BE2C (cell line): ENCODE measurements around the gene IER5.
A peak's percentile ranks its signal among the peaks of the same experiment; 100 is the strongest.

Source experiments
- DNase-seq: peaks from one replicate; pipeline ENCODE4 v3.0.0-alpha.2; 2020
- H3K27me3 ChIP-seq: fragments of 250-450 bp; sonication (Bioruptor Pico); 2 replicates; pipeline ENCODE4 v1.5.1; 2020; ENCODE audit warnings: mild to moderate bottlenecking
- H3K36me3 ChIP-seq: fragments of 250-450 bp; sonication (Bioruptor Pico); 2 replicates; pipeline ENCODE4 v1.5.1; 2020; ENCODE audit warnings: mild to moderate bottlenecking
- H3K4me1 ChIP-seq: fragments of 250-450 bp; sonication (Bioruptor Pico); 2 replicates; pipeline ENCODE4 v1.5.1; 2020
- H3K4me3 ChIP-seq: 2 replicates; pipeline ENCODE4 v1.5.1; 2011; ENCODE audit warnings: low read depth, low read length
- H3K9me3 ChIP-seq: fragments of 250-450 bp; sonication (Bioruptor Pico); 2 replicates; pipeline ENCODE4 v1.5.1; 2020
- TF ChIP-seq, protein P1 (sequence below): IDR thresholded peaks from 2 replicates; pipeline ENCODE4 v1.5.1; 2012; ENCODE audit warnings: mild to moderate bottlenecking, low read depth, low read length

Gene IER5

DNA sequence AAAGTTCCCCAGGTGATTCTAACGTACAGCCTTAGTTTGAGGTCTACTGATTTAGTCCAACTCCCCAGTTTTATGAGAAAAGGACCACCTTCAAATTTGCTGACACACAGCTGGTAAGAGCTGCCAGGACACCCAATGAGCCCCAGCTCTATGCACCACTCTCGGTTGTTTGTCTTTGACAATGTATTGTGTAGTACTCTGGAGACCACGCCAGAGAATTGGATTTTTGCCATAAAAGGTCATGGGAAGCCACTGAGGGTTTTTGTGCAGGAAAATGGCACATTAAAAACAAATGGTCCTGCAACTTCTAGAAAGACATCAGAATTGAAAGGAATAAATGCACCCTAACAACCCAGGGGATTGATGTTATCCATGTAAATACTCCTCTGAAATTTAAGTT lies 7.1 kb upstream of the IER5 start:
- H3K4me1 ChIP-seq: no peaks in the 10 kb centered on the region; the same call in 1 of the 2 replicates
- no peaks in the 10 kb centered on the region for H3K27me3 ChIP-seq
- TF ChIP-seq, protein P1, sequence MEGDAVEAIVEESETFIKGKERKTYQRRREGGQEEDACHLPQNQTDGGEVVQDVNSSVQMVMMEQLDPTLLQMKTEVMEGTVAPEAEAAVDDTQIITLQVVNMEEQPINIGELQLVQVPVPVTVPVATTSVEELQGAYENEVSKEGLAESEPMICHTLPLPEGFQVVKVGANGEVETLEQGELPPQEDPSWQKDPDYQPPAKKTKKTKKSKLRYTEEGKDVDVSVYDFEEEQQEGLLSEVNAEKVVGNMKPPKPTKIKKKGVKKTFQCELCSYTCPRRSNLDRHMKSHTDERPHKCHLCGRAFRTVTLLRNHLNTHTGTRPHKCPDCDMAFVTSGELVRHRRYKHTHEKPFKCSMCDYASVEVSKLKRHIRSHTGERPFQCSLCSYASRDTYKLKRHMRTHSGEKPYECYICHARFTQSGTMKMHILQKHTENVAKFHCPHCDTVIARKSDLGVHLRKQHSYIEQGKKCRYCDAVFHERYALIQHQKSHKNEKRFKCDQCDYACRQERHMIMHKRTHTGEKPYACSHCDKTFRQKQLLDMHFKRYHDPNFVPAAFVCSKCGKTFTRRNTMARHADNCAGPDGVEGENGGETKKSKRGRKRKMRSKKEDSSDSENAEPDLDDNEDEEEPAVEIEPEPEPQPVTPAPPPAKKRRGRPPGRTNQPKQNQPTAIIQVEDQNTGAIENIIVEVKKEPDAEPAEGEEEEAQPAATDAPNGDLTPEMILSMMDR: no peak
- H3K9me3 ChIP-seq: no peaks in the 10 kb centered on the region
- H3K36me3 ChIP-seq: no peaks in the 10 kb centered on the region
- DNase-seq: no peak
- no peak overlapping the region for H3K4me3 ChIP-seq

DNA sequence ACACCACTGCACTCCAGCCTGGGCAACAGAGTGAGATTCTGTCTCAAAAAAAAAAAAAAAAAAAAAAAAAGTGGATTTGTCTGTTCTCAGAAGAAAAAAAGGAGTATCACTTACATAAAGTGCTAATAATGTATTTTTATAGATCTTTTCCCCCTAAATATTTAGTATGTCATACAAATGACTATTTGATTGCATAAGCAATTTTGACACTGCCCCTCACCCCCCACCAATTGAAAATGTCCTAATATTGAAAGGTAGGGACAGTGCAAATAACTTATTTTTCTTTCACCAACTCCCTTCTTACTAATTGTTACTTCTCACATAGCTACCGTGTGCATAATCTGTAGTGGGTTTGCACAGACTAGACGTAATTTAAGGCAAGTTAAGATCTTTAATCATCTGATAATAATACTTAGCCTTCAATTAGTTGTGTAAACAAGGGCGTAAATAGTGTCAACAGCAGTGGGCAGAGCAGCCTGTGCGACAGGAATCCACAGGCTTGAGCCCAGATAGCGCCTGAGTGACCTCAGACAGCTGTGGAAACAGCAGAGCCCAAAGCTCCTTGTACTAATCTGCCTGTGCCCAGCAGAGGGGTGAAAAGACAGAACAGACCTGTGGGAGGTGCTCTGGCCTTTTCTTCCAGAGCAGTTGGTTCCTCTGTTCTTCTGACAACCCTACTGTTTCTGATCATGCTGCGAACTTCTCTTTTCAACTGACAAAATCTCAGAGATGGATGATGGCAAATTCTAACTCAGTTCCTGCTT lies 4.5 kb upstream of the IER5 start:
- DNase-seq: peak; percentile 63
- Histone ChIP-seq H3K27me3 (no peaks in the 10 kb centered on the region), H3K4me1 (no peaks in the 10 kb centered on the region; the same call in 1 of the 2 replicates), H3K4me3 (no peak overlapping the region), H3K9me3 (no peaks in the 10 kb centered on the region), H3K36me3 (no peaks in the 10 kb centered on the region)
- TF ChIP-seq, protein P1: peak; percentile 71

DNA sequence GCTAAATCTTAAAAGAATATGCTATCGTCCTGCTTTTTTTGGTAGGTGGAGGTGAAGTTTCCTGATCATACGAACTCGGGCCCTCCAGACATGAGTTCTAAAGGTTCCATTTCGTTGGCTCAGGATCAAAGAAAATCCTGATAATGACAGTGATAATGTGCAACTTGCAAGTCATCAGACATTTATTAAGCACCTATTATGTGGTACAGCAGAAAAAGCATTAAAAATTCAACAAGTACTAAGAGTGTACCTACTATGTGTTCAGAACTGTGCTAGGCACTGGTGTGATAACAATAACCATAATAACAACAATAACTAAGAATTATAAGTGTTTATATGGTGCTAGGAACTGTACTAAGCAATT lies 3.9 kb upstream of the IER5 start:
- H3K4me1 ChIP-seq: no peaks in the 10 kb centered on the region; the same call in 1 of the 2 replicates
- TF ChIP-seq, protein P1: no peak
- H3K36me3 ChIP-seq: no peaks in the 10 kb centered on the region
- no peak overlapping the region for H3K4me3 ChIP-seq
- no peaks in the 10 kb centered on the region for H3K9me3 ChIP-seq
- no peaks in the 10 kb centered on the region for H3K27me3 ChIP-seq
- no peak for DNase-seq

DNA sequence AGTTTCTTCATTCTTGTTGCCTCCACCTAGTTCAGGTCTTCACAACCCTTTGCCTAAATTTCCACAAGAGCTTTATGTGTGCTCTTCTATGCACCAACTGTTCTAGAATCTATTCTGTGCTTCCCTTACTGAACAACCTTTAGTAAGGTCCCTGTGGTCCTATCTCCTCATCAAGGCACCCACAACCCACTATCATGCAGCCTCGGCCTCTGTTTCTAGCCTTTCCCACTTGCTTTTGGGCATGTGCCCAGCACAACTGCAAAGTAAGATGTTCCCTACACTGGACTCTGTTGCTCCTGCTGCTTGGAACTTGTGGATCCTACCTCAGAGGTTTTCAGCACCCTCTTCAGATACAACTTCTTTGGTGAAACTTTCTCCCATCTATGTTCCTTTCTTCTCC lies 2.4 kb upstream of the IER5 start:
- no peaks in the 10 kb centered on the region for H3K27me3 ChIP-seq
- H3K4me1 ChIP-seq: no peaks in the 10 kb centered on the region; the same call in 1 of the 2 replicates
- DNase-seq: no peak
- TF ChIP-seq, protein P1: no peak
- no peaks in the 10 kb centered on the region for H3K9me3 ChIP-seq
- H3K36me3 ChIP-seq: no peaks in the 10 kb centered on the region
- H3K4me3 ChIP-seq: no peak overlapping the region

DNA sequence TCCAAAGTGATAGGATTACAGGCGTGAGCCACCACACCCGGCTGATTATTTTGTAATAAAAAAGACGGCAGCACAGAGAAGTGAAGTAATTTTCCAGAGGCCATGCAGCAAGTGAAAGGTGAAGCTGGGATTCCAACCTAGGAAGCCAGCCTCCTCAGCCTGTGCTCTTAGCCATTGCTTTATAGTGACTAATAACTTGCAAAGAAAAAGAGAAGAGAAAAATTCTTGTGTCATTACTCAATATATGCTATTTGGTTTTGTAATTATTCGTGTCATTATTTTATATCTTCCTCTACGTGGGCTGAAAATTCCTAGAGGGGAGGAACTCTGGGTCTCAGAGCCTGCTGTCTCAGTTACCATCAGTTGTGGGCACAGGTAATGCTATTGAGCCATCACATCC lies 1.6 kb upstream of the IER5 start:
- Histone ChIP-seq H3K4me3 (no peak overlapping the region), H3K4me1 (no peaks in the 10 kb centered on the region), H3K9me3 (no peaks in the 10 kb centered on the region), H3K36me3 (no peaks in the 10 kb centered on the region), H3K27me3 (no peaks in the 10 kb centered on the region)
- no peak for DNase-seq
- TF ChIP-seq, protein P1: no peak

DNA sequence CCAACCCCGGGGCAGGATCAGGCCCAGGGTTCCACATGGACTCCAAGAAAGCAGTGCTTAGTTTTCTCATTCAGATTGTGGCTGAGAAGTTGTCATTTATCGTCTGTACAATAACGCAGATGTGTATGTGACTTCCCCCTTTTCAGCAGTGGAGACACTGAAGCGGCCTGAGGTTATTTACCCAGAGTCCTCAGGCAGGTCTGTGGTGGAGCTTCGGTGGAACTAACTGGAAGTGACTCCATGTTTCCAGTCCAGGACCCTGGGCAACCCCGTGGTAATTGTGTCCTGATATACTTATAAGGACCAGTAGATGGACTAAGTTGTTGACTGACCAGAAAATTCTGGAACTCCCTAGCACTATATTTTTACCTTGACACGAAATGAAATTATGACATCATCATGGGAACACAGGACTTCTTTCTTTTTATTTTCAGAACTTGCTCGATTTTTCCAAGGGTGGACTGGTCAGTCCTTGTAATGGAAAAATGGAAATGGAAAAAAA lies 1.0 kb upstream of the IER5 start:
- Histone ChIP-seq H3K9me3 (no peaks in the 10 kb centered on the region), H3K4me3 (no peak overlapping the region), H3K4me1 (no peaks in the 10 kb centered on the region), H3K36me3 (no peaks in the 10 kb centered on the region), H3K27me3 (no peaks in the 10 kb centered on the region)
- no peak for DNase-seq
- TF ChIP-seq, protein P1: no peak
